Measurements from ENCODE around the gene DEGS1.

The DEGS1 gene

DNA sequence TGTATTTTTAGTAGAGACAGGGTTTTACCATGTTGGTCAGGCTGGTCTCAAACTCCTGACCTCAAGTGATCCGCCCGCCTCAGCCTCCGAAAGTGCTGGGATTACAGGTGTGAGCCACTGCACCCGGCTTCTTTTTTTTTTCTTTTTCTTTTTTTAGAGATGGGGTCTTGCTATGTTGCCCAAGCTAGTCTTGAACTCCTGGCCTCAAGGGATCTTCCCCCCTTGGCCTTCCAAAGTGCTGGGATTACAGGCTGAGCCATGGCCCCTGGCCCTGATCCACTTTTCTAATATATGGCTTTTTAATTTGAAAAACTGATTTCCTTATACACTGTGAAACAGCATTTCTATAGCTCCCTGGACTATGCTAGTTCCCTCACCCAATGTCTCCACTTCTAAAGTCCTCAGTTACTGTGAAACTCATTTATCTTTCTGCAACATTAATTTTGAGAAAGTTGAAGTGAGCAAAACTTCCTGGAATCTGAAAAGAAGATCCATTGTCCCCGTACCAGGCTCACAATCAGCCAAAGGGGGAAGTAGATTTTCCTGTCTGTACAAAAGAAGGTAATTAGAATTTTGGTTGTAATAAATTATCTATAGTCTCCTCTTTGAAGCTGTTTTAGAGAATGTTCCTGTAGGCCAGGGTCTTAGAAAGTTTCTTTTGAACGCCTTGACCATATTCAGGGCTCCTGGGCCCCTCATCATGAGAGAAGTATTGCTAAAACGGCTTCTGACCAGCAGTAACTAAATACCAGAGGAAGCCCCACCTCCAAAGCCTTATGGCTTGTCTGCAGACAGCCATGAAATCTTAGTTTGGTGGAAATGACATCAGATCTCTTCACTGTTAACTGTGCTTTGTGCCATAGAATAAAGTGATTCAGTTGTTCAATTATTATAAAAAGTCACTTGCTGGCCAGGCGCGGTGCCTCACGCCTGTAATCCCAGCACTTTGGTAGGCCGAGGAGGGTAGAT, 34.9 kb downstream of the DEGS1 start:
- no peak for FAIRE-seq

DNA sequence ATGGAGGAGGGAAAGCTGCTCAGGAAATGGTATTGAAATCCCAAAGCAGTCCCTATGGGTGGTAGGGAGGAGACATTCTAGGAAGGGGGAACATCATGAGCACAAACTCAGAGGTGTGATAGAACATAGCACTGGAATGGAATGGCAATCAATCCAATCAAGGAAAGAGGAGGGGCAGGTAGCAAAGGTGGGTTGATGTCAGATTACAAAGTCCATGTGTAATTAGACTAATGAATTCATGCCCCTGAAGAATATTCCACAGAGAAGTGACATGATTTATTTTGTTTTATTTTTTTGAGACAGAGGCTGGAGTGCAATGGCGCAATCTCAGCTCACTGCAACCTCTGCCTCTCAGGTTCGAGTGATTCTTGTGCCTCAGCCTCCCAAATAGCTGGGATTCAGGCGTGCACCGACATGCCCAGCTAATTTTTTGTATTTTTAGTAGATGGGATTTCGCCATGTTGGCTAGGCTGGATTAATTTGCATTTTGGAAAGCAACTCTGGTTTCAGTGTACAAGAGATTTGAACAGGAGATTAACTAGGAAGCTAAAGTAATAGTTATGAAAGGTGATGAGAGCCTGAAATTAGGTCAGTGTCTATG, 36.1 kb downstream of the DEGS1 start:
- no peak for FAIRE-seq

DNA sequence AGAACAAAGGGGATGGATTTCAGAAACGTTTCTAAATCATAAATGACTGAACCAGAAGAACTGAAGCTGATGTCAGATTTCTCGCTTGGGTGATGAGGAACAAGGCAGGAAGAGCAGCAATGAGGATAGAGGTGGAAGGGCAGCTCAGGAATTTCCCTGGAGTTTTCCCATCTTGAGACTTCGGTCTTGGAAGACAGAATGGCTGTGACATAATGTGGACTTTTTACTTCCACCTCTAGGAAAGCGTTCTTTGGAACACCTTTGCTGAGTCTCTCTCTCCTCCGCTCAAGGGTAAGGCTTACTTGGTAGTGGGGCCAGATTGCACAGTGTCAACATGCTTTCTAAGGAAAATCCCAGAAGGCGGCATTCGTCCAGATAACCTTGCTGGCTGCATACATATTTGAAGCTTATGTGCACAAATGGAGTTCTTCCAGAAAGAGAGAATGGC, 36.6 kb downstream of the DEGS1 start:
- FAIRE-seq = no peak

DNA sequence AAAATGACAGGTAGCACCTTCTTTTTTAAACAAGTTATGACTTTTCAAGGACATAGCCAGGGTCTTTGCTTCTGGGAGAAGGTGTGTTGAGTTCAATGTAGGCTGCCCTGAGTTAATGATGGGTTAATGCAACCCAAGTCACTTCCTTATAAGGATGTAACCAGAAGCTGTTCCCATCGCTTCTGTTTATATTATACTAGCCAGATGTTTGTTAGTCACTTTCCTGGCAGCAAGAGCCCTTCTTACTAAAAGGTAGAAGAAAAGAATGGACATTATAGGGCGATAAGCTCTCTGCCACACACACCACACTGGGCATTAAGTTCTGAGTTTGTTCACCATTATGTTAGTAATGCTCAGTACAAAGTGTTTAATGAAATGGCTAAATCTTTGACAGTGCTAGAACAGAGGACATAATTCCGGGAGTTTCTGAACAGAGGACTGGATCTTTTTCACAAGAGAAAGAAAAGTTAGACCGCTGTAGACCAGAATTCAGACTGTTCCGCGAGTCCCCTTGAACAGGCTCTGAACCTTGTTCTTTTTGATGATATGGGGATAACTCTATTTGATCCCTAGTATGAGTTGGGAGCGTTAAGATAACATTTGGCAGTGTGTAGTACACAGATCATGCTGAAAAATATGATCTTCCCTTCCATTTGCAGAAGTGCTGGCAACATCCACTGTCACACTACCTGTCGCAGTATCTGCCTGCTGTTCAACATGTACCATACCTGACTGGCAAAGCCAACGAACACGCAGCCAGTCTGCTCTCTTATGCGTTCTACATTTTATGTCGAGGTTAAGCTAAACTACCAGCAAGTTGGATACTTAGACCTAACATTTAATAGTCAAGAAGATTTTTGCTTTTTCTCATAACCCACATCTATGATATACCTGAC, 41.0 kb downstream of the DEGS1 start:
- FAIRE-seq = no peak

- no peak for FAIRE-seq
These were observed 43.9 kb downstream of the DEGS1 start for GRCh38 chr1:224226849-224227502.

- FAIRE-seq = no peak
These were observed 51.0 kb downstream of the DEGS1 start for GRCh38 chr1:224234017-224234416.

DNA sequence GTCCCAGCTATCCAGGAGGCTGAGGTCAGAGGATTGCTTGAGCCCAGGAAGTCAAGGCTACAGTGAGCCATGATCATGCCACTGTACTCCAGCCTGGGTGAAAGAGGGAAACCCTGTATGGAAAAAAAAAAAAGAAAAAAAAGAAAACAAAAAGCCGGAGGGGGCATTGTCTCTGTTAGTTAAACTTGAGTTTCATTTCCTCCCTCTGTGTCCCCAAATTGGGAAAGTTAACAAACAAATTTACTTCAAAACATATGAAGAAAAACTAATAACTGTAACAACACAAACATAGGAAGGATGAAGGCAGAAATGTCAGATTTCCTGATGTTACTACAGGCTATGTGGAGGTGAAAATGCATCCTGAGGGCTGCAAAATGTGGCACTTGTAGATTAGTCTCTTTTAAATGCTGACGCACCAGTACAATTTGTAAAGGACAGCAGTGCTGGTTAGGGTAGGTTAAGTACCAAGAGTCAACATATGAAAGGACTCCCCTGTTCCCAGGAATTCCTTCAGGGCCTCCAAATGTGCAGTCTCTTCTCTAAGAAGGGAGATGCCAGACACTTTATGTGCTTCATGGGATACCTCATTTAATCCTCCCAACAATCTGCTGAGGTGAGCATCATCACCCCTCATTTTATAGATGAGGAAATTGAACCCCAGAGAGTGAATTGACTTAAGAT, 52.9 kb downstream of the DEGS1 start:
- FAIRE-seq = no peak

DNA sequence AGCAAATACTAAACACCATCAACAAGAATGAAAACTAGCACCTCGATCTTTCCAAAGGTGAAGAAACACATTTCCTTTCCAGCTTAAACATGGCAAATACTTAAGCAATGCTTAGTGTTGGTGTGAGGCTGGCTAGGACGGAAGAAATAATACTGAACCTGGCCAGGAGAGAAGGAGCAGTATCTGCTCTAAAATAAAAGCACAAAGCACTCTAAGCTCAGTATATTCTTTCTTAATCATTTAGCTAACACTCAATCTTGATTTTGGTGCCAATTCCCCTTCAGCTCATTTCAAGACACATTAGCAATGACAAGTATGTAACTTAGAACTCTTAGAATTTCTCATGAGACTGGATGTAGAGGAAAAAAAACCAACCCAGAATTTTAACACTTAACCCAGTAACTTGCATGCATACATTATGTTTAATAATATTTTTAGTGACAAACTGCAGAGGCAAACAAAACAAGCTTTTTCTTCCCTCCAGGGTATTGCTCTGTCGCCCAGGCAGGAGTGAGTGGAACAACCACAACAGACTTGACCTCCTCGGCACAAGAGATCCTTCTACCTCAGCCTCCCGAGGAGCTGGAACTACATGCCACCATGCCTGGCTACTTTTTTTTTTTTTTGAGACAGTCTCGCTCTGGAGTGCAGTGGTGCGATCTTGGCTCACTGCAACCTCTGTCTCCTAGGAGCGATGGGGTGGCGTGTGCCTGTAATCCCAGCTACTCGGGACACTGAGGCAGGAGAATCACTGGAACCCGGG, 54.3 kb downstream of the DEGS1 start:
- FAIRE-seq = no peak

DNA sequence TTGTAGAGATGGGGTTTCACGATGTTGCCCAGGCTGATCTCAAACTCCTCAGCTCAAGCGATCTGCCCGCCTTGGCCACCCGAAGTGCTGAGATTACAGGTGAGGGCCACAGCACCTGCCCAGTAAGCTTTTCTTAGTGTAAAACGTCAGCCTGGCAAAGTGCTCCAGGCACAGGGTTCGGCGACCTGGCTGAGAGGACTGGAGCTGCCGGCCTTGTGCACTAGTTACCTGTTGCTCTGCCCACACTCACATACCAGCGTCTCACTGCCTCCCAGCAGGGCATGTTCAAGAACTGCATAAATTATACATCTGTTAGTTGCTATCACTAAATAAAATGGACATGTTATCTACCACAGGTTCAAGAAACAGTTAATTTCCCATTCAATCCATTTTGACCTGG, 55.2 kb downstream of the DEGS1 start:
- FAIRE-seq = no peak

- FAIRE-seq = no peak
These were observed 55.7 kb downstream of the DEGS1 start for GRCh38 chr1:224238756-224239155.
